HCT116 (cell line): ENCODE results near the gene KLHDC3.

Source experiments
- EZH2phosphoT487 ChIP-seq: fragments of 200-600 bp; IDR thresholded peaks from 2 replicates; pipeline ENCODE4 v1.6.1; 2018; ENCODE audit warnings: antibody characterized with exemption, borderline replicate concordance
- SP1 ChIP-seq: IDR thresholded peaks from 2 replicates; pipeline ENCODE4 v1.6.1; 2012; ENCODE audit warnings: low read depth

GRCh38 chr6:43036712-43037111, 22.7 kb downstream of the KLHDC3 start:
- no peak for TF ChIP-seq EZH2phosphoT487
- TF ChIP-seq SP1, result no peak
